IMR-90 (cell line): ENCODE measurements around the gene MYADM.

Source experiments
- CEBPB ChIP-seq: IDR thresholded peaks from 2 replicates; pipeline ENCODE4 v1.6.1; 2012; ENCODE audit warnings: low read depth, low read length, improper control_type of control experiment
- CTCF ChIP-seq: conservative IDR thresholded peaks from 2 replicates; pipeline ENCODE4 v1.5.1; 2012; ENCODE audit warnings: mild to moderate bottlenecking, low read depth, low read length, improper control_type of control experiment
- ELK1 ChIP-seq: fragments of 150-350 bp; IDR thresholded peaks from 2 replicates; pipeline ENCODE4 v1.6.1; 2016; ENCODE audit warnings: low read depth, mild to moderate bottlenecking, low read length, moderate library complexity, borderline replicate concordance
- FOS ChIP-seq: fragments of 150-350 bp; IDR thresholded peaks from 2 replicates; pipeline ENCODE4 v1.6.1; 2016; ENCODE audit warnings: low read depth, low read length
- MXI1 ChIP-seq: IDR thresholded peaks from 2 replicates; pipeline ENCODE4 v1.6.1; 2012; ENCODE audit warnings: low read depth, mild to moderate bottlenecking, low read length, moderate library complexity, borderline replicate concordance
- NFE2L2 ChIP-seq: fragments of 150-350 bp; IDR thresholded peaks from 2 replicates; pipeline ENCODE4 v1.6.1; 2016; ENCODE audit warnings: low read depth, mild to moderate bottlenecking, low read length
- POLR2A ChIP-seq: IDR thresholded peaks from 2 replicates; pipeline ENCODE4 v1.6.1; 2012; ENCODE audit warnings: mild to moderate bottlenecking, low read depth, low read length
- RAD21 ChIP-seq: IDR thresholded peaks from 2 replicates; pipeline ENCODE4 v1.6.1; 2012; ENCODE audit warnings: low read length, improper control_type of control experiment
- RFX5 ChIP-seq: IDR thresholded peaks from 2 replicates; pipeline ENCODE4 v1.8.0; 2012; ENCODE audit warnings: low read depth, mild to moderate bottlenecking, low read length, moderate library complexity
- USF2 ChIP-seq: fragments of 150-350 bp; IDR thresholded peaks from 2 replicates; pipeline ENCODE4 v1.6.1; 2017; ENCODE audit warnings: mild to moderate bottlenecking, antibody characterized with exemption, low read length, low read depth

DNA sequence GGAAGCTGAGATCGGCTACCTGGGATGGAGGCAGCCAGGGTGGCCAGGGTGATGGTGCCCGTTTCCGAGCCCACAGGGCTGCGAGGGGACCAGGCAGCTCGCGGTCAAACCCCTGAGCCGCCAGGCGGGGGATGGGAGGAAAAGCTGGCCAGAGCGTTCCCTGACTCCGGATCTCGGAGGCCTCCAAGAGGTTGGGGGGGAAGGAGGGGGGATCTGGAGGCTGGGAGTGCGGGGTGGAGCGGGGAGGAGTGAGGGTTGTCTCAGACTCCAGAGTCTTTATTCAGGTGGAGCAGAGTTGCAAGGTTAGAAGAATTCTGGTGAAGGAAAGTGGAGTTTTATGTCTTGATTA is 42.5 kb downstream of the MYADM start:
- TF ChIP-seq CTCF (no peak), ELK1 (no peak), RAD21 (no peak), POLR2A (no peak), FOS (no peak), USF2 (no peak), RFX5 (no peak), CEBPB (no peak), NFE2L2 (no peak), MXI1 (no peak)
